IPS DF 19.7 (cell line): ENCODE data around the gene CD226.
A peak's percentile ranks its signal among the peaks of the same experiment; 100 is the strongest.
"Not testable (repeated sequence)": the region's sequence is repeated elsewhere in the genome, so short reads cannot be mapped to it uniquely, and the experiment has no call there.

Source experiments
- DNase-seq: peaks from one replicate; pipeline ENCODE4 v3.0.0-alpha.2; 2013; ENCODE audit warnings: low read depth, low spot score

CD226 gene

DNA sequence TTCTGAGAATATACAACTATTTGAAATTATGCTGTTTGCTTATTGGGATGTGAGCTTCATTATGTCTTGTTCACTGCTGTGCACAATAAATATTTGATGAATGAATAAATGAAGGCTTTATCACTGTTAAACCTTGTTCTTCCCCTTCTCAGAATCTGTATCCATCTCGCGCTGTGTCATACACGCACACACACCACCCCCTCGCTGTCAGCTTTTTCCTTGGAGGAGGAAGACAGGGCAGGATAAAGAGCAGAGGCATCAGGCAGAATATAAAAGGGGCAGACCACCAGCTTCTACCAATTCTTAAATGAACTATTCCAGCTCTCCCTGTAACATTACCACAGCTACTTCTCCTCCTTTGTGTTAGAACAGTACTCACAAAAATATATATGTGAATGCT lies 75.0 kb downstream of the CD226 start:
- DNase-seq = no peak

DNA sequence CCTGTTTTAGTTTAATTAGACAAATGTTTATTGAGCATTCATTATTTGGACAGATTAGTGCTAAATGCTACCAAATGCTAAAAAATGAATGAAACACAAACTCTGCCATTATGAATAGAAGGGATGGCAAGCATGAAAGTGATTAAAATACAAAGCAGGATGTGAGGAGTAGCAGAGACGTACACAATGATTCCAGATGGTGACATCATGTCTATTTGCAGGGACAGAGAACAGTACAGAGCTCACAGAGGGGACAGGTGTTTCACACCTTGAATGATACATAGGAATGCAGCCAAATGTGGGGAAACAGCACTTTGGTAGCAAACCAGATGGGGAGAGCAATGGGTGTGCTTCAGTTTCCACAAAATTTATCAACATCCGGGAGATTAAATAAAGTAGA lies 76.3 kb downstream of the CD226 start:
- no peak for DNase-seq

DNA sequence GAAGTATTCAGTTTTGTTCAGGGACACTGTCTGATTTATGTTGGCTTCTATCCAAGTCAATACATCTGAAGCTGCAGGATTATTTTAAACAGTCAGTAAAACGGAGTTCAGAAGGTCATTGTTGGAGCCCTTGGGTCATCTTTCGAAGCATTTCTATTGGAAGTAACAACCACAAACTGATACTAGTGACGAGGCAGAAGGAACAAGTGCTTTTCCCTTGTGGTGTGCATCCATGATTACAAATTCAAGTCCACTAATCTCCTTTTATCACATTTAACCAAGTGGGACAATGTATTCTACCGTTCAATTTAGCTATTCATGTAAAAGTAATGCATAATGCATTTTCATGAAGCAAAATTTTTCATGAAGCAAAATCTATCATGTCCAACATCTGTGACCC lies 76.9 kb downstream of the CD226 start:
- DNase-seq = no peak

DNA sequence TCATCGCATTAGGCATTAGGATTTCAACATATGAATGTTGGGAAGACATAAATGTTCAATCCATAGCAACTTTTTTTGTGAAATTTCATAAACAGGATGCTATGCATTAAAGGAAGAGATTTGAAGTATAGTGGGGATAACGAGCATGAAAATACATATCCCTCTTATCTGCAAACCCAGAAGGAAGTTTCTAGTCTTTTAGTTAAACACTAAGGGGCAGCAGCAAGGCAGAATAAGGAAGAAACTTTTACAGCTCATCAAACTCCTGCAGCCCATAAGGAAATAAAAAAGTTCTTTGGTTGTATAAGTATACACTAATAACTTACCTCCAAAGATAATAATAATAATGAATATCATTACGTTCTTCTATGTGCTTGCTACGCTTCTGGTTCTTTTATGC lies 81.5 kb downstream of the CD226 start:
- no peak for DNase-seq

DNA sequence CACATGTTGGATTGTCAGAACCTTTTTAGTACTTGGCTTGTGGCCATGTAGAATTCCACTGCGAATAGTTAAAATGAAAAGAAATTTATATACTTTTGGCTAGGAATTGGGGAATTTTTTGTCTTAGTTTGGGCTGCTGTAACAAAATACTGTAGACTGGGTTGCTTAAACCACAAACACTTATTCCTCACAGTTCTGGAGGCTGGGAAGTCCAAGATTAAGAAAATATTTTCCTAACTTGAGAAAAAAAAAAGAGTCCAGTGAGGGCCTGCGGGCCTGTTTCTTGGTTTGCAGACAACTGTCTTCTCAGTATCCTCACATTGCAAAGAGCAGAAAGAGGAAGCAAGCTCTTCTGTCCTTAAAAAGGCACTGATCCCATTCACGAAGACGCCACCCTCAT lies 81.9 kb downstream of the CD226 start:
- no peak for DNase-seq

DNA sequence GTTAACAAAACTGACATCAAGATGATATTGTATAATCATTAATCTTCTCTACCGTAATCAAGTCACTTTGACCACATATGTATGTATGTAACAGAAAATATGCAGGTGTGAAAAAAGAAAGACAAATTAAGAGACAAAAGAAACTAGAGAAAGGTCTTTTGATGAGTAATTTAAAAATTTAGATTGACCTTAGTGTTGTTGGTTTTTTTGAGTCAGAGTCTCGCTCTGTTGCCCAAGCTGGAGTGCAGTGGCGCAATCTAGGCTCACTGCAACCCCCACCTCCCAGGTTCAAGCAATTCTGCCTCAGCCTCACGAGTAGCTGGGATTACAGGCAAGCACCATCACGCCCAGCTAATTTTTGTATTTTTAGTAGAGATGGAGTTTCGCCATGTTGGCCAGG lies 82.9 kb downstream of the CD226 start:
- DNase-seq = not testable (repeated sequence)

DNA sequence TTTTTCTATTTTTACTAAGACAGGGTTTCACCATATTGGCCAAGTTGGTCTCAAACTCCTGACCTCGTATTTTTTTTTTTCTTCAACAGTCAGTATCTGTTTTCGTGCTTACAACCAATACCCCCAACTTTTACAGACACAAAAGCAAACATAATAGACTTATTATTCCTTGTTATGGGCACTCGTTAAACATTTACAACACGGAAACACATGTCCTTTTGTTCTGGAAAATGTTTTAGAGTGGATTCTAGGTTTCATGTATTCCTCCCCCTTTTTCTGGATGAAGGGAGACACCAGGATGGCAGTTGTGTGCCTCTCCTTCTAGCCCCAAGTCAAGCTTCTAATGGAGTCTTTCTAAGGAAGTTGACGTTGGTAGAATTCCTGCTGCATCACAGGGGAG lies 88.8 kb downstream of the CD226 start:
- DNase-seq = no peak

DNA sequence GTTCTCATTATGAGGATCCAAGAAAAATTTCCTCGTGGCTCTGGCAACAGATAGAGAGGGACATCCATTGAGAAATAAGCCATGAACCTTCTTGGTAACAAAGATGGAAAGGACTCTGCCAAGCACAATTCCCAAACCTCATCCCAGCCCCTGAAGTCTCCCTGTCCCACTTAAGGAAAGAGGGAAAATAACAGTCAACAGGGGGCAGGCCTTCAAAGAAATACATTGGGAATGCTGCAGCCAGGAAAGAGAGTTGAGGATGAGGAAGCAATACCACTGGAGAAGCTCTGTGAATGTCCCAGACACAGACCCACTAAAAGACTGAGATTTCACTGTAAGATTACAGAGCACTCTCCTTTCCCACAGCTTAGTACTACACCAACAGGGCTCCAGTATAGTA lies 93.2 kb downstream of the CD226 start:
- no peak for DNase-seq

DNA sequence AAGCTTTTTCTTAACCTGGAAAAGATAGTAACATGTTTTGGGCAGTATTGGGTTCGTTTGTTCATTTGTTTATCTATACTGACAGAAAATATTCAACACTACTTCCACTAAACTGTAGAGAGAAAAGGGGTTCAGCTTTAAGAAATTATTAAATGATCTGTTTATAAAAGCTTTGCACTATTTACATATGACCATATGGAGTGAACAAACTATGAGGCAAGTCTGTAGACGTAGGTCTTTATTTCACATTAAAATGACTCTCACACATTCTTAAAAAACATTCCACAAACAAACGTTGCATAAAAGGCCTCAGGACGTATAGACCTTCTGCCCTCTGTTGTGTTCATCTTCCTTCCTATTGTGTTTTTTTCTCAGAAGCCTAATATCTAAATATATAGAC lies 94.6 kb downstream of the CD226 start:
- DNase-seq = no peak

DNA sequence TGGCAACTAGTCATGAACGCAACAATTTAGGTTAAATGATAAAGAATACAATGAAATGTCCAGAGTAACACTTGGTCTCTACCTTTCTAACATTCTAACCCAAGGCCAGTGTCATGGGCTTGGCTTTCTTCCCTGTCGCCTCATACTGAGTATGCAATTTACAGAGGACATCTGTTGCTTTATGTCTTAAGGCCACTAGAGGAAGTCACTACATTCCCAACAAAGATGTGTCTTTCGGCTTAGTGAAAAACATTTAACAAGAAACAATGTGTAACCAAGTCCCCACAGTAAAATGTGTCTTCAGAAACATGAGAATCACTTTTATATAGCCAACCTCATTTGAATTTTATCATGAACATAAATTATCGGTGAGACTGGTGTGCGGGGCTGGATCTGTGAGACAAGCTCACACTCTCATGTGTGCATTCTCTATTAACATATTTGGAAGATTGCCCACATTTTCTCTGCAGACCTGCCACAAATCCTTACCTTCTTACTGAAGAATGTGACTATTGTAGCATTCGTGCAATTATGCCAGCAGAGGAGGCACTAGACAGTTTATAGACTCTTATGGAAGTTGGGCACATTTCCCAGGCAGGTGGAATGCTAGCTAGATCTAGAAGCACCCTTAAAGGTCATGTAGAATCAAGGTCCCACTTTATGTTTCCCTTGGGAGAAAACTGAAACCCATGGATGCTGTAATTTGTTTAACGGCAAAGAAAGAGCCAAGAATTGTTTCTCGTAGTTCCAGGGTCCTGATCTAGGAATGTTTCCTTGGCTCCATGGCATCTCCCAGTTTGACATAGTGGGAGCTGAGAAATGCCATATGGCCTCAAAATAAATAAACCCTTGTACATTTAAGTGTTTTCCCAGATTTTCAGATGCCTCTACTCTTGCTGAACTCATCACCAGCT lies 101.8 kb downstream of the CD226 start:
- DNase-seq = no peak

DNA sequence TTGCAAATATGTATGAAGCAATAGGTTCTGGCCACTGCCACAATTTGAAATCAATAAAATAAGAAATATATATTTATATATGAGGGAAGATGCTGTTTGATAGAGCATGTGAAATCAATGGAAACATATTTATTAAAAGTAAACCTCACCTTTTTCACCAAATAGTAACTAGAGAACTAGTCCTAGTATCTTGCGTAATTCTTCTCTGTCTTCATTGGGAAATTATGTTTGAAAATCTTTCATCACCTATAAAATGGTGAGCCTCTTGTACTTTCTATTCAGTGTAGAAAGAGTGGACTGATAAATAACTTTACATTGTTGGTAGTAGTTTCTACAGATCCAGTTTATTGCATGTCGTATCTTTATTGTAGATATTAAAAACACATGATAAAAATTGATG lies 103.0 kb downstream of the CD226 start:
- no peak for DNase-seq

DNA sequence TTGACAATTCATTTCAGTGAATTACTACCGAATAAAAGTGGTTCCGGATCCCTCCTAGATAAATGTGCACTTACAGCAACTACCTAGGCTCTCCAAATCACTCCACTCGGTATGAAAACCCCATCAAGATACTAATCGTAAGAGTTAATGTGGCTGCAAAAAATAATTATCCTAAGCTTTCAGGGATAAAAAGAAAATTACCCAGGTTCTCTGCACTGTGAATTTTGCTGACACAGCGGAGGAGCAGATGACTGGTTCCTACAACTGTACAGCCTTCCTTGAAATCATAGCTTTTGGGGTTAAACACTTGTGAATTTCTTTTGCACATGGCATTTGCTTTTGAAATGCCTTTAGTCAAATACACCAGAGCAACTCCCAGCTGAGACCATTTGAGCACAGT lies 104.7 kb downstream of the CD226 start:
- DNase-seq = no peak

DNA sequence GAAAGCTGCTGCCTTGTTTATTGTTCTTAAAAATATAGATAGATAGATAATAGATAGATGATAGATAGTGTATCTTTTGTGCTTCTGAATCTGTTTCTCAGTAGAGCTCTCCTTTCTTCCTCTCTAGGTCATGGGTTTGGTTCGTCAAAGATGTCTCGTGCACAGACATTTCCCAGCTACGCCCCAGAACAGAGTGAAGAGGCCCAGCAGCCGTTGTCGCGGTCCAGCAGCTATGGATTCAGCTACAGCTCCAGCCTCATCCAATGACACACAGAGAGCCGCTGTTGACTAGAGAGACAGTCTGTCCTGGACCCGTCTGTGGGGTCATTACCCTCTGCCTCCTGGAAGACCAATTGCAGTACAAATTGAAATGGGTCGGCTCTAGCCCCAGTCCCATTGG lies 106.6 kb downstream of the CD226 start:
- DNase-seq = no peak

DNA sequence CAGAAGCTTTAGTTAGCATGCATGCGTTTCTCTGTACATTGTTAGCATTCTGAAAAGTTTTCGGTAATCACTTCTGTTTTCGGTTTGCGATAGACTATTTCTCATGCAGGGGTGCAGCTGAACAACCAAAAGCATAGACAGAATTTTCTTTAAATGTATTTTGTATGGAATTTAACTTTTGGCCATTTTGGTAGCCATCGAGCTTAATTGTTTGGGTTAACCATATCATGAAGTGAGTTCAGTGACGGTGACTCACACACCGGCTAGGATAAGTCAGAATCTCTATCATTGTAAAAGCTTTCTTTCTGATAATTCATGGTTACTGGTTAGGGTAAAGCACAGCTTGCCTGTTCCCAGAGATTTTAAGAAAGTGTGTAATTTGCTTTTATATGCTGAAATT lies 107.2 kb downstream of the CD226 start:
- no peak for DNase-seq

DNA sequence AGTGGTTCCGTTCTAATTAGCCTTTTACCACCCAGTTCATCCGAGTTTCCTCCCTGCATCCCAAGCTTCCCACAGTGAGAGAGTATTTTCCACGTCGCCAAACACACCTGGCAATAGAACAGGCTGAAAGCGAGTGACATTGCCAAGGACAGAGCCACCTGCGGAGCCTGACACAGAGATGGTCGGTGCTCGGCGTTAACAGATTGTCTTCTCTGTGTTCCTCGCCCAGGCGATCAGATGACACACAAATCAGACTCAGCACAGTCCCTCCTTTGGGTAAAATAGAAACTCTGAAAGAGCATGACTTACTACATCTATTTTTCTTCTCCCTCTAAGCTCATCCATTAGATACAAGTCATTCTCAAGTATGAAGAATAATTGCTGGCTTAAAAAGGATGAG lies 107.7 kb downstream of the CD226 start:
- no peak for DNase-seq

DNA sequence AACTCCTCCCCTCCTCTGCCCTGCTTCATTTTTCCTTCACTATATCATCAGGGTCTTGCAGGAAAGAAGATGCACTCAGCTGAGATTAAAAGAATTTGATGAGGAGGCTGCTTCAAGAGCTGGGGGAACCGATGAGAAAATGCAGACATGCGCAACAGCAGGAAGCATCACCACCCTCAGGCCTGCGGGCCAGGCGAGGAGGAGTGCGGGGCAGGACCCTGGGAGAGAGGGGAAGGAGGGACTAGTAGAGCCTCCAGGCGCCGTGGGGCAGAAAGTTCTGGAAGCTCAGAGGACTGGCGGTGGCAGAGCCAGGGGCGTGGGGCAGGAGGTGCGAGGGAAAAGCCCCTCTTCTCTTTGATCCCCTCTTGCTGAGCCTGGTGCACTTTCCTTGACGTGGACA lies 108.2 kb downstream of the CD226 start:
- no peak for DNase-seq

DNA sequence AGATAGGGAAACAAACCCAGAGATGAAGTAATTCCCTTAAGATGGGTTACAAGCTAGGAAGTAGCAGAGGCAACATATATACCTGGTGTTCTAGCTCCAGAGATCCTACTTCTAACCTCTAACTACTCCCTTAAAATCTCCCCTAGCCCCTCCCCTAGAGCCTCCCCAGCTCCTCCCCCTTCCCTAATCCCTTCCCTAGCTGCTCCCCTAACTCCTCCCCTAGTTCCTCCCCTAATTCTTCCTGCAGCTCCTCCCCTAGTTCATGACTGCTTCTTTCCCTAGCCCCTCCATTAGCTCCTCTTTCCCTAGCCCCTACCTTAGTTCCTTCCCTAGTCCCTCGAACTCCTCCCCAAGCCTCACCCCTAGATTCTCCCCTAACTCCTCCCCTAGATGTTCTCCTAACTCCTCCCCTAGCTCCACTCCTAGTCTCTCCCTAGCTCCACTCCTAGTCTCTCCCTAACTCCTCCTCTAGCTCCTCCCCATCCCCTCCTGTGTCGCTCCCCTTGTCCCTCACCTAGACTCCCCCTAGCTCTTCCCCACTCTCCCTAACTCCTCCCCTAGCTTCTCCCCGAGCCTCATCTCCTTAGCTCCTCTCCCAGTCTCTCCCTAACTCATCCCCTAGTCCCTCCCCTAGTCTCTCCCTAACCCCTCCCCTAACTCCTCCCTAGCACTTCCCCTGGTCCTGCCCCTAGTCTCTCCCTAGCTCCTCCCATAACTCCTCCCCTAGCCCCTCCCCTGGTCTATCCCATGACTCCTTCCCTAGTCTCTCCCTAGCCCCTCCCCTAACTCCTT lies 108.9 kb downstream of the CD226 start:
- DNase-seq = peak; percentile 74

DNA sequence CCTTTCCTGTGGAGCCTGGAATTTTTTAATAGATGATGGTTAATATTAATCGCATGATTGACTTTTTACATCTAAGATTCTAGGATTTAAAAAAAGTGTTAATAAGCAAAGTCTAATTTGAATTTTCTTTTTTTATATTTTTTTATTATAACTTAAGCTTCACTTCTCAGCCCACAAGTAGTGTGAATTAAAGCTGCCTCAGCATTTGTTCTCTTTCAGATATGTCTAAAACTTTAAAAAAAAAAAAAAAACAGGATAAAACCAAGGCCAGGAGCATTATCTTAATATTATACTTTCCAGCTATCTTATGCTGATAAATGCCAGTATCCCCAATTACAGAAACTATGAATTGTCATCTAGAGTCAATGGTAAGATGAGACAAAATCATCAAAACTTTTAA lies 109.7 kb downstream of the CD226 start:
- DNase-seq = no peak

DNA sequence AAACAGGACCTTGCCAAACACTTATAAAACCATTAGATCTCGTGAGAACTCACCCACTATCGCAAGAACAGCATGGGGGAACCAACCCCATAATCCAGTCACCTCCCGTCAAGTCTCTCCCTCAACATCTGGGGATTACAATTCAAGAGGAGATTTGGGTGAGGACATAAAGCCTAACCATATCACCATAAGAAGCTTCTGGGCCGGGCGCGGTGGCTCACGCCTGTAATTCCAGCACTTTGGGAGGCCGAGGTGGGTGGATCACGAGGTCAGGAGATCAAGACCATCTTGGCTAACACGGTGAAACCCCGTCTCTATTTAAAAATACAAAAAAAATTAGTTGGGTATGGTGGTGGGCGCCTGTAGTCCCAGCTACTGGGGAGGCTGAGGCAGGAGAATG lies 112.7 kb downstream of the CD226 start:
- DNase-seq = not testable (repeated sequence)

DNA sequence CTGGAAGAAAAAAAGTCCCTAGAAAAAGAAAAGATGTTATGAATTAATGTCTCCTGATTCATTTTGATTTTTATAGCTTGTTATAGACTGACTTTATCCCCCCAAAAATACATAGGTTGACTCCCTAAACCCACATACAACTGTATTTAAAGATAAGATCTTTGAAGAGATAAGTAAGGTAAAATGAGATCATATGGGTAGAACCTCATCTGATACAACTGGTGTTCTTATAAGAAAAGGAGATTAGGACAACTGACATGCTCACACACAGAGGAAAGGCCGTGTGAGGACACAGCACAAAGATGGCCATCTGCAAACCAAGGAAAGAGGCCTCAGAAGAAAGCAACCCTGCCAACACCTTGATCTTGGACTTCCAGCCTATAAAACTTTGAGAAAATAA lies 117.5 kb downstream of the CD226 start:
- DNase-seq = no peak

DNA sequence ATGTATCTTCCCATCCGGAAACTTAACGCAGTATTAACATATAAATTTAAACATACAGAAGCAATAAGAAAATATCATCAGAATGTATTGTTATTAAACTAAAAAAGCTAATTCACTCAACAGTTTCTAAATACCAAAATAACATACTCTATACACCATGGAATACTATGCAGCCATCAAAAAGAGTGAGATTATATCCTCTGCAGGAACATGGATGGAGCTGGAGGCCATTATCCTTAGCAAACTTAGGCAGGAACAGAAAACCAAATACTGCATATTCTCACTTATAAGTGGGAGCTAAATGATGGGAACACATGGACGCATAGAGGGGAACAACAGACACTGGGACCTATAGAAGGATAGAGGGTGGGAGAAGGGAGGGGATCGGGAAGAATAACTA lies 127.1 kb downstream of the CD226 start:
- DNase-seq = no peak

DNA sequence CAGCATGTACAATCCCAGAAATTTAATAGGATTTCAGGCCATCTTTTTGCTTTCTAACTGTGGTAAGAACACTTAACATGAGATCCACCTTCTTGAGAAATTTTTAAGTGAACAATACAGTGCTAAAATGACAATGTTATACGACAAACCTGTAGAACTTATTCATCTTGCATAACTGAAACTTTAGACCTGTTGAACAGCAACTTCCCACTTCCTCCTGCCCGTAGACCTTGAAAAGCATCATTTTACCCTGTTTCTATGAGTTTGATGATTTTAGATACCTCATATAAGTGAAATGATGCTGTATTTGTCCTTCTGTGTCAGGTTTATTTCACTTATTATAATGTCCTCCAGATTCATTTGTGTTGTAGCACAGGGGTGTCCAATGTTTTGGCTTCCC lies 128.2 kb downstream of the CD226 start:
- no peak for DNase-seq

DNA sequence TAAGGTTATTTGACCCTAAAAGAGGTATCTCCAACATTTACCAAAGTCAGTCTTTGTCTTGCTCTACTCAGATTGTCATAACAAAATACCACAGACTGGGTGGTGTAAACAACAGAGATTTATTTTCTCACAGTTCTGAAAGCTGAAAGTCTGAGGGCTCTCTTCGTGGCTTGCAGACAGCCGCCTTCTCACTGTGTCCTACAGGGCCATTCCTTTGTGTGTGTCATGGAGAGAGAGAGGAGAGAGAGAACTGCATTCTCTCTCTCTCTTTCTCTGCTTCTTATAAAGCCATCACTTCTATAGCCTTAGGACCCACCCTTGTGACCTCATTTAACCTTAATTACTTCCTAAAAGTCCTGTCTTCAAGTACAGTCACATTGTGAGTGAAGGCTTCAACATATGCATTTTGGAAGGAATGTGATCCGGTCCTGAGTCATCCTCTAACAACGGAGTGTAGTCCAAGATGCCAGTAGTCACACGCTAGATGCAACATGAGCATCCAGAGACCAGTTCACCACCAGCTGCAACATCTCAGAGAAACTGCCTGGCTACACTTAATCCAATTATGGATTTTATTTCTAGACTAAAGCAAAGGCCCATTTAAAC lies 130.2 kb downstream of the CD226 start:
- no peak for DNase-seq
